GM18519 (cell line): Measurements from ENCODE around the gene URAD.

Experiments used
- ATAC-seq: cut with Tn5 transposase; IDR thresholded peaks from one replicate; pipeline ENCODE4 v1.9.1; 2021; ENCODE audit warnings: mild to moderate bottlenecking, moderate library complexity; ENCODE audit not compliant: unreplicated experiment, low FRiP score

Gene URAD

DNA sequence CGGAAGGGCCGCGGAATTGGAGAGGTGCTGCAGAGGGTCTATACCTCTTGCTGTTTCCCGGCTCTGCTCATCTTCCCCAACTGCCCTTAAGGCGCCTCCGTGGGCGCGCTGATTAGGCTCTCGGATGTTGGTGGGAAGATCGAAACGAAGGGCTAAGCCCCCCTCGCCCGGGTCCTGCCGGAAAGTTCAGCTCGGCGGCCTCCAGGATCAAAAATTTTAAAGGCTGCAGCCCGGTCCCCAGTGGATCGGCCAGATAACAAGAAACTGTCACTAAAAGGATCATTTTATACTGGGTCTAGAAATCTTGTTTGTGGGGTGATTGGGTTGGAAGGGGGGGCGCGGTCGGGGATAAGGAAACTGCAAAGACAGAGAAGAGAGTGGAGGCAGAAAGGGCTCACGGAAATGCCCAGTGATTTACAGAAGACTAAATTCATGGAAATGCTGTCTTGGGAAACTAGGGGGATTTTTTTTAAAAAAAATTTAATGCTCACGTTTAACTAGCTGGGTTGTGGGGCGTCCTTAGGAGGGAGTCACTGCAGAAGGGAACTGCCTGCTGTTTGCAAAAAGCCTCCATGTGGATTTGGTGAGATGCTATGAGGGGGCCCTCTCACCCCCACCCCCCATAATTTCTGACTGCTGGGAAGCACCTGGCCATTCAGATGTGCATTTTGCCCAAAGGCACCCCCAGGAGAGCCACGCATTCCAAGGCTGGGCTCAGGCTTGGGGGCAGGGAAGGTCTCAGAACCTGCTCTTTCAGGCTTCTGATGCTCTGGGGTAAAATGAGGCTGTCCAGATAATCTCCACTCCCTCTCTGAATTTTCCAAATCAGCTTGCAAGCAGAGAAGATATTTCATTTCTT is 27.0 kb downstream of the URAD start:
- no peak for ATAC-seq

DNA sequence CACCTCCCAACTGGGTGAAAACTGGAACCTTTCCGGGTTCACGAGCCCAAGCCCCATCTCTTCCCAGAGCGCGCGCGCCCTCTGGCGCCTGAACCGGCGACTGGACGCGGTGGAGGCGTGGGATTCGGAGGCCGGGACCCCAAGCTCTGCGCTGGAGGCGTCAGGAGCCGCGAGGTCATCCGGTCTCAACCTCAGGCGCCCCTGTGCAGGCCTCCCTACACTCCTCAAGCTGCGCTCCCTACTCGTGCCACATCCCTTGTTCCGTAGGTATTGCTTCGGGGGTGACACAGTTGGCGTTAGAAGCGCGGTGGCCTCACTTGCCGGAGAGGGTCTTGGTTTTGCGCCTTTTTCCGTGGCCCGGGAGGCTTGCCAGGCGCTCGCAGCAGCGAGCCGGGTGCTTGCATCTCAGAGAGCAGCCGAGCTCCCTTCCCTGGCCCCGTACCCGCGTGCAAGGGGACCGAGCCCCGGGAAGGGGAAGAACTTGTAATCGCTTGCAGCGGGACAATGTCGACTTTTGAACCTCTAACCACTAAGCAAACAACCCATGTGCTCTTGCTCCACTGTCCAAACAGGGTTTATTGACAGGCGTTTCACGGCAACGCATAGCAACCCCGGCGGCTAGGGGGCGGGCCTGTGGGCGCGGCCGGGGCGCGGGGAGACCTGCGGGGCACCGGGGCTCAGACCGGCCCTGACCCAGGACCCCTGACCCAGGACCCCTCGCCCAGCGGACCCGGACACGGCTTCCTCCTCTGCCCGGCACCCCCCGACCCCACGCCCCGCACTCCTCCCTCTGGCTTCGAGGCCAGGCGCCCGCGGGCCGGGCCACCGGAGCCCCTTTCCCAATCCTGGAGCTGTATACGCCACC is 27.9 kb downstream of the URAD start:
- no peak for ATAC-seq

- ATAC-seq, result no peak
Observed at GRCh38 chr13:27959976-27960361, 28.5 kb downstream of the URAD start.

DNA sequence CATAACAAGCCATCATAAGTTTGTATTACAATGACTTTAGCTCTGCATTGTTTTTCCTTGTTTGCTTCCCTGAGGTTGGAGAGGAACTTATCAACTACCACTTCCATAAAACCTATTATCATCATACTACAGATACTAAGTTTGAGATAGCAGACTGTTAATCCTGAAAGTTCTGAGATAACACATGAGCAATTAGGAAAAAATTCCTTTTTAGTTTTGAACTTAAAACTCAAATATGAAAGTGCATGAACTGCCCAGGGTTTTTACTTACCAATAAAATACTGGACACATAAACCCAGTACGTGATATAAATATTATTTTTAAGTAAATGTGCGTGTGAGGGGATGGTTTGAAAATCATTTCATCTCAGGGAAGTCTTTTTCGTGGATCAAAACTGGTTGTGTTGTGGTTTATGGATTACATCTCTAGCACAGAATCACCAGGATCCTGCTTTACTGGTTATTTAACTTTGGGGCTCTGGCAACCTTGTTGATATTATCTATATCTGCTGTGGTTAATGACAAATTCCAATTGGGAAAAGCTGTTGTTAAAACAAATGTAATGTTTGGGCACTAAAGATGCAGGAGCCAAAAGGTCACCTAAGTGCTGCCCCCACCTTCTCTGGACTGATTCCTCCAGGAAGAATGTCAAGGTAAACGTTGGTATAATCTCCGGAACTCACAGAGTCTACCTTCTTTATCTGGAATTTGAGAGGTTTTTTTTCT is 31.8 kb downstream of the URAD start:
- no peak for ATAC-seq

- ATAC-seq, result no peak
Observed at GRCh38 chr13:27955014-27955591, 33.4 kb downstream of the URAD start.

DNA sequence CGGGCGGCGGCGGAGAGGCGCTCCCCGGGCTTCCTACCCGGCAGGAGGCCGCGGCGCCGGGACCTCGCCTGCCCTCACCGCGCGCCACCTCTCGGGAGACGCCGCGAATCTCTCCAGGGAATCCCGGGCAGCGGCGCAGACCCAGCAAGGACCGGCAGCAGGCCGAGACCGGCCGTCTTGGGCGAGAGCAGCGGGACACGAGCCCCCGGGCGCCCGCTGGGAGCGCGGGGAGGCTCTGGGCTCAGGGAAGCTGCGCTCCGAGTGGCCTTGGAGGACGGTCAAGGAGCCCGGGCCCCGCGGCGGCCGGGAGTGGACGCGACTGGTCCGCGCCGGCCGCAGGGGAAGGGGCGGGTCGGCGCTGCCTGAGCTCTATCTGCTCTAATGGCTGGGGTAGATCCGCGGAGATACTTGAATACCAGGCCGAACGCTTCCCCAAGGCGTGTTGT is 34.1 kb downstream of the URAD start:
- ATAC-seq, result no peak

DNA sequence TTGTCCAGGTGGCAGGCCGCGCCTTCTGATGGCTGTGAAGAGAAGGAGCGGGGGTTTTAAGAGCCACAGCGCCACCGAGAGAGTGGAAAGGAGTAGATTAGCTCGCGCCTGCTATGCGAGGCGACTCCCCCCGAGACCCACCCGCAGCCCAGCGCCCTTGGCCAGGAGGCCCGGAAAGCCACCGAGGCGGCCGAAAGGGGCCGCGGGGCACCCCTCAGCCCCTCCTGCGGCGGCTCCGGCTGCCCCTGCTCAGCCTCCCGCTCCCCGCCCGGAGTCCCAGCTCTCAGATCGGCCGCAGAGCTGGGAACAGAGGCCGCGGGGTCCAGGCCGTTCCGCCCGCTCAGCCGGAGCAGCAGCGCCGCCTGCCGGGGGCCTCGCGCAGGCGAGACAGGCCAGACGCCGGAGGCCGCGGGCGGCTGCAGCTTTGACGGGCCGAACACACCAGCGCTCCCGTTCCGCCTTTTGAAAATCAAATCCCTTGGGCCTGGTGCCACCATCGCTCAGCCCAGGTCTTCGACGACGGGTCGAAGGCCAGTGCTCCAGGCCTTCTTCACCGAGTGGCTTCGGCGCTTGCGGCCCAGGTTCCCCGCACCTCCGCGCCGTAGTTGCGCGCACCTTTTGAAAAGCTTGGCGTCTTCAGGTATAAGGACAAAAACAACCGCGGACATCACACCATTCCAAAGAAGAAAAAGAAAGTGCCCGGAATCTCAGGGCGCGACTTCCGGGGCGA is 34.7 kb downstream of the URAD start:
- no peak for ATAC-seq

GRCh38 chr13:27952876-27953675 is 35.4 kb downstream of the URAD start:
- ATAC-seq, result no peak

- no peak for ATAC-seq
Observed at GRCh38 chr13:27942972-27943371, 45.5 kb downstream of the URAD start.

DNA sequence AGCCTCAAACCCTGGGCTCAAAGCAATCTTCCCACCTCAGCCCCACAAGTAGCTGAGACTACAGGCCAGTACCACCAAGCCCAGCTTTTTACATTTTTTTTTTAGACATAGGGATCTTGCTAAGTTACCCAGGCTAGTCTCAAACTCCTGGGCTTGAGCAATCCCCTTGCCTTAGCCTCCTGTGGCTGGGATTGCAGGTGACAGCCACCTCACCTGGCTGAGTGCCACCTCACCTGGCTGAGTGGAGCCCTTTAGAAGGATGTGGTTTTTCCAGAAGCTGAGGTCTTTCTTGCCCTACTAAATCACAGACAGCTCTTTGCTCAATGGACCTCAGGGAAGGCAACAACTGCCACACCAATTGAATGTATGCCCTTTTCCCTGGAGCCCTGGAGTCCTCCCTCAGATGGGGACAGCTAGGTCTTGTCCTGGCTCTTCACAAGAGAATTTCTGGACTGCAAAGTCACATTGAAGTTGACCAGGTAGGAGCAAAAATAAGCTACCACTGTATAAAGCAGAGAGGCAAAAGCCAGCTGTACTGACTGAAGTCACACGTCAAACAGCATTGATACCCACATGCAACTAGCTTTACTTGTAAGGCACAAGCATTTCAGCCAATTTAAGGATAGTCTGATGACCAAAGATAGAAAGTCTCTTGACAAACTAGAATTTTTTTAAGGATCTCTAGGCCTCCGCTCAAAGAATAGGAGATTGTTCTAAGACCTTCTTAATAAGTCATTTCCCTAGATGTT is 54.7 kb downstream of the URAD start:
- no peak for ATAC-seq

- no peak for ATAC-seq
Observed at GRCh38 chr13:27933118-27933517, 55.4 kb downstream of the URAD start.

DNA sequence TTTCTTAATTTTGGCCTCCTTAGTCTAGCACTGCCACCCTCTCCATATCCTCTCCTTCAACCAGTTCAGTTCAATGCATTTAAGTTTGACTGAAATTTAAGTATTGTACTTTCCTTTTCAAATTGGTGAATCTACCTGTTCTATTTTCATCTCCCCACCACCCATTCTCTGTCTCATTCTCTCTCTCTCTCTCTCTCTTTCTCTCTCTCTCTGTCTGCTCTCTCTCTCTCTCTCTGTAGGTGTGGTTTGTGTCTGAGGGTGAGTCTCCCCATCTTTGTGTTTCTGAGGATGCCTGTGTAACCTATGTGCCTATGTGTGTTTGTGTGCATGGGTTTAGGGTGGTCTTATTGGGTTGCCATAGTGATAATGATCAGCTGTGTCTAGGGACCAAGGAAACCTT is 58.6 kb downstream of the URAD start:
- ATAC-seq, result no peak

GRCh38 chr13:27928805-27929753 is 59.4 kb downstream of the URAD start:
- no peak for ATAC-seq

- no peak for ATAC-seq
Observed at GRCh38 chr13:27928353-27928804, 60.1 kb downstream of the URAD start.
